Measurements from ENCODE around the gene KIF14.

- TF ChIP-seq CTCF (IDR thresholded peaks at IDR 0.05; ENCODE audit: low read depth, low read length, poor library complexity, severe bottlenecking) = peak; percentile 85
- no peak for TF ChIP-seq EZH2phosphoT487 (IDR thresholded peaks at IDR 0.05; ENCODE audit: borderline replicate concordance, low read length)
Measured at GRCh38 chr1:200510228-200510623, 110.3 kb downstream of the KIF14 start.

Measured in DOHH2 (cell line).